A549 (cell line): Measurements from ENCODE around the gene SYNPO2L. TPM values are rescaled to one million over a fixed set of nuclear protein-coding genes. Genes with fewer than 3 reads are reported as not detected.

Experiments
- ATAC-seq, 2 experiments: fragments of 200-7000 bp in 1 of 2; fragments of >200 bp in 1 of 2; cut with Nextera tagmentation in 1 of 2; cut with Tn5 transposase in 1 of 2; 3 replicates each; pipeline versions ENCODE4 v1.8.0 to v1.9.1; 2018 to 2020; ENCODE audit warnings: mild to moderate bottlenecking in 1 of 2, moderate library complexity in 1 of 2
- CTCF ChIA-PET: fragments of 300-600 bp; sonication (Branson Sonifier 250); formaldehyde crosslinking; extraction: SDS; loops from one replicate; lab custom pipeline; 2021; ENCODE audit warnings: antibody characterized with exemption, inconsistent platforms; lab: Yijun Ruan, JAX
- POLR2A ChIA-PET: fragments of 350-600 bp; formaldehyde crosslinking; extraction: SDS; loops from one replicate; lab custom pipeline; 2021; ENCODE audit warnings: antibody characterized with exemption, inconsistent platforms; lab: Yijun Ruan, JAX
- DNase-seq, 2 experiments: peaks; one replicate each; pipeline versions ENCODE4 v3.0.0 to v3.0.0-alpha.2; 2011 to 2016; ENCODE audit warnings: low read depth in 1 of 2, low spot score in 1 of 2
- FAIRE-seq: peaks from 2 replicates; lab custom pipeline; 2011; peaks lifted over from hg19 to GRCh38; lab: Jason Lieb, UNC
- H3K27ac ChIP-seq, 2 experiments: fragments of >200 bp; sonication (Bioruptor Twin); formaldehyde crosslinking; 3 replicates each; pipeline ENCODE4 v1.5.1; 2016 to 2017
- H3K4me1 ChIP-seq: fragments of >200 bp; sonication (Bioruptor Twin); formaldehyde crosslinking; 3 replicates; pipeline ENCODE4 v1.6.1; 2016
- H3K4me2 ChIP-seq: fragments of >200 bp; sonication (Bioruptor Twin); formaldehyde crosslinking; 3 replicates; pipeline ENCODE4 v1.6.1; 2016
- H3K4me3 ChIP-seq: fragments of >200 bp; sonication (Bioruptor Twin); formaldehyde crosslinking; 3 replicates; pipeline ENCODE4 v1.5.1; 2016
- H3K9me3 ChIP-seq: fragments of >200 bp; sonication (Bioruptor Twin); formaldehyde crosslinking; 3 replicates; pipeline ENCODE4 v1.6.1; 2016
- BHLHE40 ChIP-seq: IDR thresholded peaks from 2 replicates; pipeline ENCODE4 v1.6.1; 2012; ENCODE audit warnings: low read depth, low read length, inconsistent platforms
- CBX2 ChIP-seq: fragments of 200-600 bp; sonication (generic); IDR thresholded peaks from 2 replicates; pipeline ENCODE4 v1.6.1; 2016; ENCODE audit warnings: low read depth, mild to moderate bottlenecking, borderline replicate concordance
- CHD2 ChIP-seq: fragments of 150-350 bp; IDR thresholded peaks from 2 replicates; pipeline ENCODE4 v1.6.1; 2014; ENCODE audit warnings: low read length; ENCODE audit not compliant: partially characterized antibody
- CHD4 ChIP-seq: fragments of 200-600 bp; sonication (generic); IDR thresholded peaks from 2 replicates; pipeline ENCODE4 v1.6.1; 2016; ENCODE audit warnings: antibody characterized with exemption, mild to moderate bottlenecking, borderline replicate concordance
- E2F6 ChIP-seq: IDR thresholded peaks from 2 replicates; pipeline ENCODE4 v1.6.1; 2012; ENCODE audit warnings: low read depth, borderline replicate concordance
- EHMT2 ChIP-seq: fragments of 200-600 bp; sonication (generic); IDR thresholded peaks from 2 replicates; pipeline ENCODE4 v1.6.1; 2016; ENCODE audit warnings: antibody characterized with exemption, low read depth, mild to moderate bottlenecking, moderate library complexity
- HDAC2 ChIP-seq: fragments of 200-600 bp; sonication (generic); IDR thresholded peaks from 2 replicates; pipeline ENCODE4 v1.6.1; 2016
- HMGXB4 ChIP-seq: fragments of 250-450 bp; sonication (Bioruptor Pico); IDR thresholded peaks from 2 replicates; pipeline ENCODE4 v1.5.0; 2021; ENCODE audit warnings: mild to moderate bottlenecking, moderate library complexity, borderline replicate concordance
- HOXB5 ChIP-seq: fragments of 250-450 bp; sonication (Bioruptor Pico); IDR thresholded peaks from 2 replicates; pipeline ENCODE4 v1.5.0; 2020; ENCODE audit warnings: mild to moderate bottlenecking, moderate library complexity
- JUN ChIP-seq, 2 experiments: fragments of >200 bp; sonication (Bioruptor Twin); formaldehyde crosslinking; IDR thresholded peaks; 2 replicates in 1 of 2; 3 replicates in 1 of 2; pipeline ENCODE4 v1.6.1; 2016 to 2017
- MAFK ChIP-seq: fragments of 450-650 bp; IDR thresholded peaks from 2 replicates; pipeline ENCODE4 v1.6.1; 2014; ENCODE audit not compliant: partially characterized antibody
- MAX ChIP-seq: IDR thresholded peaks from 2 replicates; pipeline ENCODE4 v1.6.1; 2012
- MYC ChIP-seq: IDR thresholded peaks from 2 replicates; pipeline ENCODE4 v1.6.1; 2012; ENCODE audit warnings: mild to moderate bottlenecking, inconsistent platforms, low read length, improper control_type of control experiment, borderline replicate concordance
- NPAS2 ChIP-seq: fragments of 250-450 bp; sonication (Bioruptor Pico); IDR thresholded peaks from 2 replicates; pipeline ENCODE4 v1.8.0; 2022; ENCODE audit warnings: mild to moderate bottlenecking, moderate library complexity, borderline replicate concordance
- RAD21 ChIP-seq, 2 experiments: fragments of >200 bp in 1 of 2; sonication (Bioruptor Twin) in 1 of 2; formaldehyde crosslinking in 1 of 2; IDR thresholded peaks in 1 of 2; conservative IDR thresholded peaks in 1 of 2; 2 replicates in 1 of 2; 3 replicates in 1 of 2; pipeline ENCODE4 v1.6.1; 2012 to 2018; ENCODE audit warnings: inconsistent platforms in 1 of 2
- RARB ChIP-seq: fragments of 250-450 bp; sonication (Bioruptor Pico); IDR thresholded peaks from 2 replicates; pipeline ENCODE4 v1.8.0; 2021; ENCODE audit warnings: mild to moderate bottlenecking, moderate library complexity
- RCOR1 ChIP-seq: fragments of 150-350 bp; IDR thresholded peaks from 2 replicates; pipeline ENCODE4 v1.6.1; 2014; ENCODE audit warnings: antibody characterized with exemption, low read length, low read depth
- RFX5 ChIP-seq: fragments of 450-650 bp; IDR thresholded peaks from 2 replicates; pipeline ENCODE4 v1.7.1; 2014; ENCODE audit warnings: antibody characterized with exemption, mild to moderate bottlenecking, moderate library complexity
- RNF2 ChIP-seq: fragments of 200-600 bp; sonication (generic); IDR thresholded peaks from 2 replicates; pipeline ENCODE4 v1.6.1; 2016; ENCODE audit warnings: low read depth, mild to moderate bottlenecking, antibody characterized with exemption, moderate library complexity, borderline replicate concordance
- SMC3 ChIP-seq: fragments of >200 bp; sonication (Bioruptor Twin); formaldehyde crosslinking; IDR thresholded peaks from 3 replicates; pipeline ENCODE4 v1.6.1; 2018; ENCODE audit warnings: inconsistent platforms
- ZC3H11A ChIP-seq: fragments of 450-650 bp; IDR thresholded peaks from 2 replicates; pipeline ENCODE4 v1.6.1; 2014; ENCODE audit warnings: antibody characterized with exemption, mild to moderate bottlenecking
- WGBS: methylation state at CpG from one replicate; pipeline ENCODE4 v1.1.6; 2017; ENCODE audit errors: missing lambda C conversion rate; 5-methylcytosine and 5-hydroxymethylcytosine counted together
- polyA plus RNA-seq, 4 experiments: library from polyadenylated mRNA; depleted of rRNA in 3 of 4; stranded (reverse); fragments of >200 nt; fragmentation: RNase III in 1 of 4; extraction: RNeasy Plus Mini Kit Qiagen cat#74134 plus additional on column Dnase treatment in 1 of 4; gene quantifications; 2 replicates in 3 of 4; 3 replicates in 1 of 4; pipeline ENCODE4 v1.2.3, GENCODE V29; 2011 to 2017
- TF ChIP-seq, protein P1 (sequence below): fragments of 250-450 bp; sonication (Bioruptor Pico); IDR thresholded peaks from 2 replicates; pipeline ENCODE4 v1.5.0; 2020; ENCODE audit warnings: low read depth, mild to moderate bottlenecking, moderate library complexity
- TF ChIP-seq, protein P2 (sequence below): fragments of 450-650 bp; IDR thresholded peaks from 2 replicates; pipeline ENCODE4 v1.6.1; 2014; ENCODE audit warnings: antibody characterized with exemption

The SYNPO2L gene
- polyA plus RNA-seq, 2 of the 4 experiments (the other 2 are of a cell fraction): not detected

- ATAC-seq (peak; percentile 54 to 61), DNase-seq (peak in 1 of 2 experiments; percentile 42)
- Histone ChIP-seq H3K4me2 (peak overlapping the region; percentile 21; the same call in 1 of the 3 replicates), H3K27ac (no peak overlapping the region)
- 49% methylated on average over 3 of the region's 3 CpGs for WGBS
- TF ChIP-seq RARB (CRISPR knock-in tag): no peak
- no peak for TF ChIP-seq RAD21 (conservative IDR thresholded peaks at IDR 0.05 in 1 of 2, IDR thresholded peaks at IDR 0.05 in 1 of 2)
- TF ChIP-seq HOXB5: no peak
- TF ChIP-seq CHD4: no peak
- TF ChIP-seq, all 56 proteins: peak for 0
- no peak for FAIRE-seq
- POLR2A ChIA-PET: interaction anchor here (0.7 to 1.0 kb wide), 4 partner anchors 10 to 26 kb away, joined by 3 to 4 read pairs (median 4); no protein-coding TSS in a partner anchor
- Histone ChIP-seq H3K4me3 (no peak overlapping the region), H3K9me3 (no peaks in the 10 kb centered on the region), H3K4me1 (peaks cover 7% of the 10 kb centered on the region; the same call in 2 of the 3 replicates)
- CTCF ChIA-PET: interaction anchor here (0.8 to 1.9 kb wide), 6 partner anchors 9 to 73 kb away, joined by 3 to 11 read pairs (median 4); no protein-coding TSS in a partner anchor
Measured at GRCh38 chr10:73601486-73601921, 54.3 kb downstream of the SYNPO2L start.

DNA sequence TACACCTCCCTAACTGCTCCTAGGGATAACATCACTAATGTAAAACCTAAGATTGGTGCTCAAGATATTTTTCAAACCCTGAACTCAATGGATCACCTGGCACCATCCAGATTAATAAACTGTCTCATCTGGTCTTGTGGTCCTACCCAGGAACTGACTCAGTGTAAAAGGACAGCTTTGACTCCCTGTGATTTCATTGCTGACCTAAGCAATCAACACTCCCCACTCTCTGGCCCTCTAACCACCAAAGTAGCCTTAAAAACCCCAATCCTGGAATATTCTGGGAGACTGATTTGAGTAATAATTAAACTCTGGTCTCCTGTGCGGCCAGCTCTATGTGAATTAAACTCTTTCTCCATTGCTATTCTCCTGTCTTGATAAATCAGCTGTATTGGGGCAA, 58.5 kb downstream of the SYNPO2L start:
- ChIA-PET CTCF (interaction anchor here (0.5 to 2.0 kb wide), 5 partner anchors 11 to 68 kb away, joined by 3 to 12 read pairs (median 4); no protein-coding TSS in a partner anchor), POLR2A (no interaction called here)
- no peak overlapping the region for H3K27ac ChIP-seq
- no peaks in the 10 kb centered on the region for H3K9me3 ChIP-seq
- no peak overlapping the region for H3K4me2 ChIP-seq
- H3K4me1 ChIP-seq: peaks cover 13% of the 10 kb centered on the region
- 76% methylated on average over 1 of the region's 1 CpG for WGBS
- ATAC-seq (no peak), DNase-seq (no peak), FAIRE-seq (no peak)
- H3K4me3 ChIP-seq: no peak overlapping the region
- TF ChIP-seq, protein P1, sequence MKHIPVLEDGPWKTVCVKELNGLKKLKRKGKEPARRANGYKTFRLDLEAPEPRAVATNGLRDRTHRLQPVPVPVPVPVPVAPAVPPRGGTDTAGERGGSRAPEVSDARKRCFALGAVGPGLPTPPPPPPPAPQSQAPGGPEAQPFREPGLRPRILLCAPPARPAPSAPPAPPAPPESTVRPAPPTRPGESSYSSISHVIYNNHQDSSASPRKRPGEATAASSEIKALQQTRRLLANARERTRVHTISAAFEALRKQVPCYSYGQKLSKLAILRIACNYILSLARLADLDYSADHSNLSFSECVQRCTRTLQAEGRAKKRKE (CRISPR knock-in tag): no peak
- TF ChIP-seq NPAS2 (CRISPR knock-in tag): no peak
- no peak for TF ChIP-seq EHMT2
- no peak for TF ChIP-seq BHLHE40
- no peak for TF ChIP-seq HMGXB4
- no peak for TF ChIP-seq SMC3
- TF ChIP-seq MYC: no peak
- no peak for TF ChIP-seq CHD2
- no peak for TF ChIP-seq HDAC2
- no peak for TF ChIP-seq ZC3H11A
- no peak for TF ChIP-seq CBX2
- no peak for TF ChIP-seq RNF2
- no peak for TF ChIP-seq JUN (IDR thresholded peaks at IDR 0.05)
- no peak for TF ChIP-seq RFX5
- TF ChIP-seq, protein P2, sequence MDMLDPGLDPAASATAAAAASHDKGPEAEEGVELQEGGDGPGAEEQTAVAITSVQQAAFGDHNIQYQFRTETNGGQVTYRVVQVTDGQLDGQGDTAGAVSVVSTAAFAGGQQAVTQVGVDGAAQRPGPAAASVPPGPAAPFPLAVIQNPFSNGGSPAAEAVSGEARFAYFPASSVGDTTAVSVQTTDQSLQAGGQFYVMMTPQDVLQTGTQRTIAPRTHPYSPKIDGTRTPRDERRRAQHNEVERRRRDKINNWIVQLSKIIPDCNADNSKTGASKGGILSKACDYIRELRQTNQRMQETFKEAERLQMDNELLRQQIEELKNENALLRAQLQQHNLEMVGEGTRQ: no peak
- no peak for TF ChIP-seq RCOR1
- no peak for TF ChIP-seq E2F6
- TF ChIP-seq MAFK: no peak
- no peak for TF ChIP-seq MAX
- TF ChIP-seq RAD21 (conservative IDR thresholded peaks at IDR 0.05 in 1 of 2, IDR thresholded peaks at IDR 0.05 in 1 of 2): no peak

Other genes starting within 250 kb of the SYNPO2L start
- gene ANXA7, start 242.0 kb downstream of the SYNPO2L start, polyA plus RNA-seq (2011; rRNA removed): 150 and 161 TPM in 2 replicates
- gene ANXA7, start 242.0 kb downstream of the SYNPO2L start, polyA plus RNA-seq (2017; fragmentation: RNase III; extraction: RNeasy Plus Mini Kit Qiagen cat#74134 plus additional on column Dnase treatment): 96.0 to 98.0 TPM (median 96.2 TPM) in 3 replicates
- gene MSS51, start 222.5 kb downstream of the SYNPO2L start, polyA plus RNA-seq (2011; rRNA removed): 1.1 TPM in 2 replicates
- gene MSS51, start 222.5 kb downstream of the SYNPO2L start, polyA plus RNA-seq (2017; fragmentation: RNase III; extraction: RNeasy Plus Mini Kit Qiagen cat#74134 plus additional on column Dnase treatment): 0.47 to 0.53 TPM (median 0.49 TPM) in 3 replicates
- gene PPP3CB, start 160.0 kb downstream of the SYNPO2L start, polyA plus RNA-seq (2011; rRNA removed): 25.4 and 25.7 TPM in 2 replicates
- gene PPP3CB, start 160.0 kb downstream of the SYNPO2L start, polyA plus RNA-seq (2017; fragmentation: RNase III; extraction: RNeasy Plus Mini Kit Qiagen cat#74134 plus additional on column Dnase treatment): 20.8 to 22.2 TPM (median 21.6 TPM) in 3 replicates
- 32.5 and 35.4 TPM in 2 replicates for gene USP54, start 64.7 kb downstream of the SYNPO2L start, polyA plus RNA-seq (2011; rRNA removed)
- 8.3 to 9.0 TPM (median 8.8 TPM) in 3 replicates for gene USP54, start 64.7 kb downstream of the SYNPO2L start, polyA plus RNA-seq (2017; fragmentation: RNase III; extraction: RNeasy Plus Mini Kit Qiagen cat#74134 plus additional on column Dnase treatment)
- gene MYOZ1, start 14.6 kb downstream of the SYNPO2L start, polyA plus RNA-seq (2011; rRNA removed): 0.04 TPM in 1 of 2 replicates, not detected in the other
- gene MYOZ1, start 14.6 kb downstream of the SYNPO2L start, polyA plus RNA-seq (2017; fragmentation: RNase III; extraction: RNeasy Plus Mini Kit Qiagen cat#74134 plus additional on column Dnase treatment): not detected in 3 replicates
- gene AGAP5, start 42.1 kb upstream of the SYNPO2L start, polyA plus RNA-seq (2011; rRNA removed): 4.0 and 4.9 TPM in 2 replicates
- gene AGAP5, start 42.1 kb upstream of the SYNPO2L start, polyA plus RNA-seq (2017; fragmentation: RNase III; extraction: RNeasy Plus Mini Kit Qiagen cat#74134 plus additional on column Dnase treatment): 2.5 to 2.8 TPM (median 2.6 TPM) in 3 replicates
- 84.7 and 121 TPM in 2 replicates for gene SEC24C, start 88.3 kb upstream of the SYNPO2L start, polyA plus RNA-seq (2011; rRNA removed)
- gene SEC24C, start 88.3 kb upstream of the SYNPO2L start, polyA plus RNA-seq (2017; fragmentation: RNase III; extraction: RNeasy Plus Mini Kit Qiagen cat#74134 plus additional on column Dnase treatment): 52.6 to 54.3 TPM (median 54.1 TPM) in 3 replicates
- 67.2 and 75.4 TPM in 2 replicates for gene CHCHD1, start 126.0 kb upstream of the SYNPO2L start, polyA plus RNA-seq (2011; rRNA removed)
- 75.2 to 83.1 TPM (median 80.6 TPM) in 3 replicates for gene CHCHD1, start 126.0 kb upstream of the SYNPO2L start, polyA plus RNA-seq (2017; fragmentation: RNase III; extraction: RNeasy Plus Mini Kit Qiagen cat#74134 plus additional on column Dnase treatment)
- 24.3 and 31.7 TPM in 2 replicates for gene ZSWIM8, start 129.6 kb upstream of the SYNPO2L start, polyA plus RNA-seq (2011; rRNA removed)
- gene ZSWIM8, start 129.6 kb upstream of the SYNPO2L start, polyA plus RNA-seq (2017; fragmentation: RNase III; extraction: RNeasy Plus Mini Kit Qiagen cat#74134 plus additional on column Dnase treatment): 33.9 to 44.5 TPM (median 43.0 TPM) in 3 replicates
- 11.2 and 12.7 TPM in 2 replicates for gene NDST2, start 155.6 kb upstream of the SYNPO2L start, polyA plus RNA-seq (2011; rRNA removed)
- 11.7 to 14.9 TPM (median 14.2 TPM) in 3 replicates for gene NDST2, start 155.6 kb upstream of the SYNPO2L start, polyA plus RNA-seq (2017; fragmentation: RNase III; extraction: RNeasy Plus Mini Kit Qiagen cat#74134 plus additional on column Dnase treatment)
- 22.6 and 27.5 TPM in 2 replicates for gene CAMK2G, start 218.5 kb upstream of the SYNPO2L start, polyA plus RNA-seq (2011; rRNA removed)
- 22.8 to 26.6 TPM (median 25.5 TPM) in 3 replicates for gene CAMK2G, start 218.5 kb upstream of the SYNPO2L start, polyA plus RNA-seq (2017; fragmentation: RNase III; extraction: RNeasy Plus Mini Kit Qiagen cat#74134 plus additional on column Dnase treatment)